Prostate gland (tissue), 2 donors: Measurements from ENCODE around the gene SEMA6A. TPM values are rescaled to one million over a fixed set of nuclear protein-coding genes. Genes with fewer than 3 reads are reported as not detected.

Experiments
- DNase-seq: peaks from one replicate; pipeline ENCODE4 v3.0.0-alpha.2; 2019; ENCODE audit warnings: low spot score
- H3K27ac ChIP-seq, 2 donors: fragments of 200-600 bp; sonication (generic); 2 replicates each; pipeline ENCODE4 v1.5.1; 2017 to 2019
- H3K27me3 ChIP-seq: fragments of 200-600 bp; sonication (generic); replicated peaks from 2 replicates; pipeline ENCODE4 v1.5.1; 2019; ENCODE audit not compliant: insufficient read depth
- H3K36me3 ChIP-seq, 2 donors: fragments of 200-600 bp; sonication (generic); 1 replicate in 1 of 2; 2 replicates in 1 of 2; pipeline versions ENCODE4 v1.5.1 to v1.8.1; 2017 to 2019
- H3K4me1 ChIP-seq: fragments of 200-600 bp; sonication (generic); replicated peaks from 2 replicates; pipeline ENCODE4 v1.5.1; 2019
- H3K4me3 ChIP-seq, 2 donors: fragments of 200-600 bp; sonication (generic); 2 replicates each; pipeline ENCODE4 v1.5.1; 2017 to 2019
- H3K9me3 ChIP-seq: fragments of 200-600 bp; sonication (generic); 2 replicates; pipeline ENCODE4 v1.5.1; 2017
- CTCF ChIP-seq, 4 experiments: fragments of 200-600 bp in 2 of 4; fragments of 450-650 bp in 2 of 4; sonication (generic) in 2 of 4; IDR thresholded peaks; 1 replicate in 3 of 4; 2 replicates in 1 of 4; pipeline ENCODE4 v1.5.1; 2016 to 2019; ENCODE audit warnings: antibody characterized with exemption in 4 of 4, mild to moderate bottlenecking in 2 of 4, moderate library complexity in 2 of 4
- POLR2A ChIP-seq: fragments of 450-650 bp; IDR thresholded peaks from one replicate; pipeline ENCODE4 v1.6.1; 2016; ENCODE audit warnings: antibody characterized with exemption, mild to moderate bottlenecking
- POLR2AphosphoS5 ChIP-seq: sonication (generic); formaldehyde crosslinking; IDR thresholded peaks from one replicate; pipeline ENCODE4 v1.6.1; 2017; ENCODE audit warnings: antibody characterized with exemption
- WGBS: methylation state at CpG from one replicate; pipeline ENCODE4 v1.1.5; 2018; 5-methylcytosine and 5-hydroxymethylcytosine counted together
- intact Hi-C: fragments of 100-400 bp; cut with DNase I; formaldehyde crosslinking; loops from one replicate; pipeline ENCODE4 v1.14.2; 2022
- total RNA-seq, 2 donors: library from RNA; depleted of rRNA; stranded (reverse); fragments of >200 nt; gene quantifications; one replicate each; pipeline ENCODE4 v1.1.0, GENCODE V29; 2016

Gene SEMA6A
- total RNA-seq, 2 donors from 2014 or later = 12.8 to 57.1 TPM

- TF ChIP-seq POLR2AphosphoS5 = no peak
- TF ChIP-seq CTCF (IDR thresholded peaks at IDR 0.05) = no peak
- no peak for TF ChIP-seq POLR2A
- Histone ChIP-seq H3K36me3 (no peaks in the 10 kb centered on the region), H3K4me1 (no peaks in the 10 kb centered on the region), H3K27ac (no peak overlapping the region), H3K4me3 (no peak overlapping the region), H3K27me3 (no peaks in the 10 kb centered on the region), H3K9me3 (no peaks in the 10 kb centered on the region)
- intact Hi-C loops = no loop called here
- 70% methylated on average over 2 of the region's 2 CpGs for WGBS
- no peak for DNase-seq
Observed at GRCh38 chr5:116514421-116514970, 60.1 kb downstream of the SEMA6A start.

- Histone ChIP-seq H3K4me3 (no peak overlapping the region), H3K4me1 (no peaks in the 10 kb centered on the region), H3K27me3 (no peaks in the 10 kb centered on the region), H3K27ac (no peak overlapping the region), H3K36me3 (no peaks in the 10 kb centered on the region), H3K9me3 (no peaks in the 10 kb centered on the region)
- TF ChIP-seq POLR2A = no peak
- TF ChIP-seq POLR2AphosphoS5 = no peak
- no peak for TF ChIP-seq CTCF (IDR thresholded peaks at IDR 0.05)
- DNase-seq = no peak
- intact Hi-C loops = no loop called here
- 26% methylated on average over 1 of the region's 1 CpG for WGBS
Observed at GRCh38 chr5:116510517-116510916, 64.1 kb downstream of the SEMA6A start.

- H3K27ac ChIP-seq = no peak overlapping the region
- no peak for DNase-seq
- no peaks in the 10 kb centered on the region for H3K27me3 ChIP-seq
- TF ChIP-seq POLR2AphosphoS5 = no peak
- TF ChIP-seq POLR2A = no peak
- TF ChIP-seq CTCF (IDR thresholded peaks at IDR 0.05) = no peak
- no peaks in the 10 kb centered on the region for H3K9me3 ChIP-seq
- H3K4me3 ChIP-seq = no peak overlapping the region
- 91% methylated on average over 6 of the region's 6 CpGs for WGBS
- intact Hi-C loops = no loop called here
- no peaks in the 10 kb centered on the region for H3K4me1 ChIP-seq
- H3K36me3 ChIP-seq = no peaks in the 10 kb centered on the region
Observed at GRCh38 chr5:116509483-116510244, 65.0 kb downstream of the SEMA6A start.

GRCh38 chr5:116508835-116509234 is 65.8 kb downstream of the SEMA6A start:
- TF ChIP-seq CTCF (IDR thresholded peaks at IDR 0.05) (no peak), POLR2AphosphoS5 (no peak), POLR2A (no peak)
- WGBS = 94% methylated on average over 6 of the region's 6 CpGs
- intact Hi-C loops = no loop called here
- no peak overlapping the region for H3K4me3 ChIP-seq
- no peaks in the 10 kb centered on the region for H3K36me3 ChIP-seq
- H3K9me3 ChIP-seq = no peaks in the 10 kb centered on the region
- no peaks in the 10 kb centered on the region for H3K4me1 ChIP-seq
- H3K27me3 ChIP-seq = no peaks in the 10 kb centered on the region
- no peak for DNase-seq
- no peak overlapping the region for H3K27ac ChIP-seq
